SU-DHL-6 (cell line): ENCODE measurements around the gene MAP3K15.
"Not testable (repeated sequence)": the region's sequence is repeated elsewhere in the genome, so short reads cannot be mapped to it uniquely, and the experiment has no call there.

ENCODE experiments used
- CTCF ChIP-seq: fragments of 200-600 bp; sonication (generic); IDR thresholded peaks from one replicate; pipeline ENCODE4 v1.5.1; 2017; ENCODE audit warnings: antibody characterized with exemption, mild to moderate bottlenecking, low read length, moderate library complexity; ENCODE audit not compliant: insufficient read depth, poor library complexity, severe bottlenecking
- EZH2phosphoT487 ChIP-seq: fragments of 200-600 bp; sonication (generic), shearing (Covaris generic); conservative IDR thresholded peaks from 2 replicates; pipeline ENCODE4 v1.6.1; 2018; ENCODE audit warnings: mild to moderate bottlenecking, antibody characterized with exemption, low read length, moderate library complexity, mixed read lengths

- not testable (repeated sequence) for TF ChIP-seq CTCF, EZH2phosphoT487
These were observed 3.5 kb downstream of the MAP3K15 start for GRCh38 chrX:19511796-19512195.
